OCI-LY1 (cell line): ENCODE results near the gene PRPSAP1.

Experiments used
- H2AFZ ChIP-seq: fragments of 200-600 bp; sonication (generic), shearing (Covaris generic); 2 replicates; pipeline ENCODE4 v1.6.0; 2014; ENCODE audit warnings: antibody characterized with exemption, mild to moderate bottlenecking, low read length
- H3F3A ChIP-seq: fragments of 200-600 bp; sonication (generic), shearing (Covaris generic); 2 replicates; pipeline ENCODE4 v1.6.0; 2014; ENCODE audit warnings: mild to moderate bottlenecking, antibody characterized with exemption, low read length, moderate library complexity; ENCODE audit not compliant: insufficient read depth
- H3K27ac ChIP-seq: fragments of 200-600 bp; sonication (generic); 2 replicates; pipeline ENCODE4 v1.5.1; 2014; ENCODE audit warnings: low read length, mixed run types, mild to moderate bottlenecking, low read depth; ENCODE audit not compliant: poor library complexity, severe bottlenecking
- H3K27me3 ChIP-seq: fragments of 200-600 bp; sonication (generic); 2 replicates; pipeline ENCODE4 v1.6.0; 2014; ENCODE audit warnings: antibody characterized with exemption, mild to moderate bottlenecking, low read length, moderate library complexity; ENCODE audit not compliant: insufficient read depth
- H3K36me3 ChIP-seq: fragments of 200-600 bp; sonication (generic); 2 replicates; pipeline ENCODE4 v1.6.1; 2014; ENCODE audit warnings: mild to moderate bottlenecking, antibody characterized with exemption, low read length, moderate library complexity, mixed read lengths; ENCODE audit not compliant: insufficient read depth
- H3K4me1 ChIP-seq: fragments of 200-600 bp; sonication (generic); 2 replicates; pipeline ENCODE4 v1.5.1; 2014; ENCODE audit warnings: mild to moderate bottlenecking, low read length, moderate library complexity; ENCODE audit not compliant: insufficient read depth, severe bottlenecking
- H3K4me2 ChIP-seq: fragments of 200-600 bp; sonication (generic), shearing (Covaris generic); 2 replicates; pipeline ENCODE4 v1.6.1; 2014; ENCODE audit warnings: low read length
- H3K4me3 ChIP-seq: fragments of 200-600 bp; sonication (generic); 2 replicates; pipeline ENCODE4 v1.5.1; 2014; ENCODE audit warnings: low read length, low read depth, mild to moderate bottlenecking, mixed read lengths; ENCODE audit not compliant: poor library complexity, severe bottlenecking
- H3K79me2 ChIP-seq: fragments of 200-600 bp; shearing (Covaris generic); 2 replicates; pipeline ENCODE4 v1.6.1; 2016; ENCODE audit warnings: mixed run types, low read length, mixed read lengths; ENCODE audit not compliant: insufficient read depth
- H3K9ac ChIP-seq: fragments of 200-600 bp; sonication (generic), shearing (Covaris generic); 2 replicates; pipeline ENCODE4 v1.6.1; 2014; ENCODE audit warnings: mild to moderate bottlenecking, low read length, mixed read lengths
- H3K9me2 ChIP-seq: fragments of 200-600 bp; sonication (generic), shearing (Covaris generic); 2 replicates; pipeline ENCODE4 v1.6.1; 2014; ENCODE audit warnings: low read depth, mild to moderate bottlenecking, low read length, mixed read lengths
- H3K9me3 ChIP-seq: fragments of 200-600 bp; shearing (Covaris generic); 2 replicates; pipeline ENCODE4 v1.6.1; 2014; ENCODE audit warnings: low read length, mixed read lengths
- H4K20me1 ChIP-seq: fragments of 200-600 bp; sonication (generic), shearing (Covaris generic); 2 replicates; pipeline ENCODE4 v1.6.0; 2016; ENCODE audit warnings: mild to moderate bottlenecking, low read length; ENCODE audit not compliant: insufficient read depth
- CTCF ChIP-seq: fragments of 200-600 bp; sonication (generic), shearing (Covaris generic); IDR thresholded peaks from 2 replicates; pipeline ENCODE4 v1.5.1; 2017; ENCODE audit warnings: mild to moderate bottlenecking, antibody characterized with exemption, low read length, moderate library complexity, mixed read lengths
- EZH2 ChIP-seq: fragments of 200-600 bp; sonication (generic), shearing (Covaris generic); IDR thresholded peaks from 2 replicates; pipeline ENCODE4 v1.8.0; 2017; ENCODE audit warnings: borderline replicate concordance, mixed run types, mild to moderate bottlenecking, antibody characterized with exemption, low read length, moderate library complexity, mixed read lengths

The PRPSAP1 gene

GRCh38 chr17:76379275-76379641 lies 25.5 kb upstream of the PRPSAP1 start:
- no peak overlapping the region for H3K4me2 ChIP-seq

GRCh38 chr17:76378548-76379274 lies 25.0 kb upstream of the PRPSAP1 start:
- Histone ChIP-seq H2AFZ (no peak overlapping the region), H3K79me2 (no peaks in the 10 kb centered on the region), H3K4me2 (no peak overlapping the region), H4K20me1 (no peaks in the 10 kb centered on the region), H3K36me3 (no peaks in the 10 kb centered on the region), H3K4me3 (no peak overlapping the region), H3K9ac (no peak overlapping the region), H3K27me3 (0 out of 2 replicates have a peak, but pooled peaks cover 3% of the 10 kb centered on the region), H3K27ac (no peak overlapping the region), H3K9me3 (no peaks in the 10 kb centered on the region), H3K9me2 (no peaks in the 10 kb centered on the region), H3K4me1 (peaks cover 12% of the 10 kb centered on the region), H3F3A (no peaks in the 10 kb centered on the region)
- no peak for TF ChIP-seq CTCF
- TF ChIP-seq EZH2: no peak

More at GRCh38 chr17:76379275-76379641, 25.5 kb upstream of the PRPSAP1 start:
- Histone ChIP-seq H3K4me1 (peaks cover 16% of the 10 kb centered on the region), H2AFZ (no peak overlapping the region), H3K4me3 (no peak overlapping the region), H3F3A (no peaks in the 10 kb centered on the region), H3K27me3 (0 out of 2 replicates have a peak, but pooled peaks cover 3% of the 10 kb centered on the region), H4K20me1 (no peaks in the 10 kb centered on the region), H3K36me3 (no peaks in the 10 kb centered on the region), H3K79me2 (no peaks in the 10 kb centered on the region), H3K9me2 (no peaks in the 10 kb centered on the region), H3K9ac (no peak overlapping the region), H3K27ac (no peak overlapping the region), H3K9me3 (no peaks in the 10 kb centered on the region)
- TF ChIP-seq EZH2: no peak

GRCh38 chr17:76376318-76377133 lies 22.8 kb upstream of the PRPSAP1 start:
- Histone ChIP-seq H3K4me3 (no peak overlapping the region), H3K9me2 (no peaks in the 10 kb centered on the region), H3K9ac (no peak overlapping the region), H3K27me3 (0 out of 2 replicates have a peak, but pooled peaks cover under 1% of the 10 kb centered on the region), H4K20me1 (no peaks in the 10 kb centered on the region), H2AFZ (no peak overlapping the region), H3K4me2 (no peak overlapping the region), H3F3A (no peaks in the 10 kb centered on the region), H3K27ac (no peak overlapping the region), H3K9me3 (no peaks in the 10 kb centered on the region), H3K36me3 (no peaks in the 10 kb centered on the region), H3K79me2 (no peaks in the 10 kb centered on the region), H3K4me1 (no peaks in the 10 kb centered on the region)
- TF ChIP-seq EZH2 (no peak), CTCF (no peak)
